Skin epidermis (tissue), 12 donors: Measurements from ENCODE around the gene SALL4.
A peak's percentile ranks its signal among the peaks of the same experiment; 100 is the strongest.
"Not testable (repeated sequence)": the region's sequence is repeated elsewhere in the genome, so short reads cannot be mapped to it uniquely, and the experiment has no call there.

Source experiments
- H3K27ac ChIP-seq, 21 experiments: fragments of 200-600 bp; sonication (generic) in 11 of 21; one replicate each; pipeline ENCODE4 v1.5.0; 2020; ENCODE audit warnings: mild to moderate bottlenecking in 3 of 21, inconsistent platforms in 2 of 21, moderate library complexity in 2 of 21
- H3K4me3 ChIP-seq, 7 experiments: fragments of 200-600 bp; sonication (generic) in 2 of 7; one replicate each; pipeline ENCODE4 v1.5.0; 2020; ENCODE audit warnings: inconsistent platforms in 2 of 7, mild to moderate bottlenecking in 2 of 7, moderate library complexity in 1 of 7

The SALL4 gene

DNA sequence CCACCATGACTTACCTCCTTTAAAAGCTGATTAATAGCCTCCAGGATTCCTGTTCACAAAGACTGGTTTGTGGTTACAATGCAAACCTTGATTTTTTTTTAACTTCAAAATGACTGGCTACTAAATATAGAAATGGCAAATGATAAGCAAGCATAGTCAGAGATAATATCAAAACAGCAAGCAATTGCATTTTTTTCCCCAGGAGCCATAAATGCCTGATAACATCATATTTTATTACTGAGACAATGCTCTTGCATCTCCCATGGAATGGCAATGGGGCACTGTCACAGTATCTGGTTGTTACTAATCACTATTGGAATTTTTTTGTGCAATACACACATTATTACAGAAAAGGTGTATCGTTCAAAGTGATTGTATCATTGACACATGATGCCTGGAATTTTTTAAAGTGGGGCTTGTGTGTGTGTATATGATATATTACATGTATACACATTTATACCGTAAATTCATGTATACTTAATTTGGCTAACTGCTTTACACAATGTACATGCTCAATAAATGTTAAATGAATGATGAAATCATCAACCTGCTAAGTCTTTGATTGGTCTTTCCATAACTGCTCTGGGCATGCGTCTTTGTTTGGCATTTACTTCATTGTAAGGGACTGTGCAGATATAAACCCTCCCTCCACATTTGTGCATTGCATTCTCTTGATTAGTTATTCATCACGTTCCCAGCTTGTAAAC, 980 bp upstream of the SALL4 start:
- no peak overlapping the region for H3K4me3 ChIP-seq

DNA sequence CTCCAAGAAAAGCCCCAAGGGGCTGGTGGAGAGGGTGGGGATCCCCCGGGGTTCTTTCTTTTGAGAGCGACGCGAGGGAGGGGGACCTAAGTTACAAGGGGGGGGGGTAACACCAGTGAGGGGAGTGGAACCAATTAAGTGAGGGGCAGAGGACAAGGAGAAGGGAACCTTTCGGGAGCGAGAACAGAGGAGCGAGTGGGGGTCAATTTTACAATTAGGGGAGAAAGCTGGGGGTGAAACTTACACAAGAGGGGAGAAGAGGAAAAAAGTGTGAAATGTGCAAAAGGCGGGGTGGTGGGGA, 548 bp downstream of the SALL4 start:
- H3K27ac ChIP-seq, result no peak overlapping the region

More for the DNA sequence above, 980 bp upstream of the SALL4 start:
- no peak overlapping the region for H3K27ac ChIP-seq

DNA sequence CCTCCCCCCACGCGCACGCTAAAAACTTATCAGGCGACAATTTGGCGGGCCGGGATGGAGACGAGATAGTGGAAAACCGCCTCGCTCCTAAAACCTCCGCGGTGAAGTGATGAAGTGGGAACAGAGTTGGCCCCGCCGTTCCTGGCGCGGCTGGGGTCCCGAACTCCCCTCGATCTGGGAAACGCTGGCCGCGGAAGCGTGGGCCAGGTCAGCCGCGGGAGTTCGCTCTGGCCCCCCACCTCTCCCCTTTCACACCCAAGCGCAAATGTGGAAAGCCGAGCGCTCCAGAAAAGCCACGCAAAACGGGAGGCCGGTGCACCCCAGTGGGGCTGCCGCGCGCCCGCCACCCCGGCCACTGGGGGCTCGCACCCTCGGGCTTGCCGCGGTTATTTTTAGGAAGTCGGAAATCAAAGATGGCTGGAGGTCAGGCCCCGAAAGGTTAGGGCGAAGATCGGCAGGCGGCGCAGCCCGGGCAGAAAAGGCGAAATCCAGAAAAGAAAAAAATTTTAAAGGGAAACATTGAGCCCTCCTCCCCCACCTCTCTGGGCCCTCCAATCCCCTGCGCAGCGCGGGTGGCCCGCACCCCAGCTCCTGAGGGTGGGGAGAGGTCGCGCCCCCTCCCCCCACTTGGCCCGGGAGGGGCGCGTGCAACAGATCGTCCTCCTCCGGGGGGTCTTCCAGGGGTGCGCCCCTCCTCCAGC, 1.0 kb downstream of the SALL4 start:
- Histone ChIP-seq H3K4me3 (peak overlapping the region; percentile 12 to 45 (median 37)), H3K27ac (no peak overlapping the region)

More for the DNA sequence above, 548 bp downstream of the SALL4 start:
- H3K4me3 ChIP-seq, result peak overlapping the region; percentile 12 to 45 (median 37)

DNA sequence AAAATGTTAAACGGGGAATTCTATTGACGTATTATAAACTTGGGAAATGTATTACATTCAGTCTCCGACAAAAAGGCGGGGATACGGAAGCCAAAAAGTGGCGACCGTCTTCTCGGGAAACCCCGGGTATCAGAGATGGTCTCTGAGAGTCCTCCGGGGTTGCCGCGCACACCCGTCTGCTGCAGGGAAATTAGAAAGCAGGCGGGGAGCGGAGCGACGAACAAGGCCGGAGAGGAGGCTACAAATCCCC, 1.5 kb downstream of the SALL4 start:
- peak overlapping the region; percentile 12 to 45 (median 37) for H3K4me3 ChIP-seq
- no peak overlapping the region for H3K27ac ChIP-seq

DNA sequence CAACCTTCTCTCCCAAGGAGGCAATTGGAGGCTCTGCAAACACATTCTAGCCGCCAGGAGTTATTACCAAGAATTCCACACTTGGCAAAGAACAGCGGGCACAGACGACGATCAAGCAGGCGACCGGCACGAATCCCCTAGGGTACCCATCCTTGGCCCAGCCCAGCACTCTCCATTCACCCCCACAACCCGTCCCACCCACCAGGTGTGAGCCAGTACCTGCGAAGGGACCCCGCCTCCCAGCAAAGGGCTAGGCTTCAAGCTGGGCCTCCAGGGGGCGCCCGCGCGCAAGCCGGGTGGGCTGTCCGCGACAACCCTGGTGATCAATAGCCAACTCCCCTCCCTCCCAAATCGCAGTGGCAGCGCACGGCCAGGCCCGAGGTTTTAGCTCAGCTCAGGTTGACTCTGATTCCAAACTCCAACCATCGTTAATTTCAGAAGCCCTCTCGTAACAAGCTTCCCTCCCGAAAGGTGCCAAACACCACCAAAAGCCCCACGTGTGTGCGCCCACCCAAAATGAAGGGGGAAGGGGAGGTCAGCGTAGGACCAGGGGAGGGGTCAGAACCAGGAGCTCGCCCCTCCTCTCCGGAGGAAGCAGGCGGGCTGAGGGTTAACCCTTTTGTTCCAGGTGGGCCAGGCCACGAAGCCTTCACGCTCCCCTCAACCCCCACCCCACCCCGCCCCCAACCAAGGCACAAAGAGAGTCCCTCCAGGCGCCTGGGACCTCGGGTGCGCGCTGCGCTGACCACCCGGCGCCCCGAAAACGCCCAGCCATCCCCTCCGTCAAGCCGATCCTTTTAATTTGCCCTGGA, 2.1 kb downstream of the SALL4 start:
- H3K4me3 ChIP-seq, result peak overlapping the region; percentile 12 to 45 (median 37)
- H3K27ac ChIP-seq, result peak overlapping the region in 1 of 21 experiments; percentile 30

DNA sequence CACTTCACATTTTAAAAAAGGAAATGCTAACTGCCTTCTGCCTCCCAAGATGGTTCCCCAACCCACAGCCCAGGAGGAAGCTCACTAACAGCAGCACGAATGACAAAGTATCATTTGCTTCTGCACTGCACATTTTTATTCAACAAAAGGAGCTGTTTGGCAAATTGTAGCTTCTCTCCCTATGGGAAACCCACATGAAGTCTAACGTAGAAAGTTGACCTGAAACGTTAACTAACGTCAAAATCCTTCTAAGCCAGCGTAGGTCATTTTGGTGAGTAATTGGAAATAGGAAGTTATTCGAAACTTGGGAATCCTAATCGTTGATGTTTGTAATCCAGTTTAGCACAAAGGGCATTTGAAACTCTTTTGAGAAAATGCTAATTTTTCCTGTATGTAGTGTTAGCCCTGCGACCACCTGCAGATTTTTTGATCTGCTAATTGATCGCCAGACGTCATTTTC, 2.9 kb downstream of the SALL4 start:
- no peak overlapping the region for H3K4me3 ChIP-seq
- H3K27ac ChIP-seq, result no peak overlapping the region

DNA sequence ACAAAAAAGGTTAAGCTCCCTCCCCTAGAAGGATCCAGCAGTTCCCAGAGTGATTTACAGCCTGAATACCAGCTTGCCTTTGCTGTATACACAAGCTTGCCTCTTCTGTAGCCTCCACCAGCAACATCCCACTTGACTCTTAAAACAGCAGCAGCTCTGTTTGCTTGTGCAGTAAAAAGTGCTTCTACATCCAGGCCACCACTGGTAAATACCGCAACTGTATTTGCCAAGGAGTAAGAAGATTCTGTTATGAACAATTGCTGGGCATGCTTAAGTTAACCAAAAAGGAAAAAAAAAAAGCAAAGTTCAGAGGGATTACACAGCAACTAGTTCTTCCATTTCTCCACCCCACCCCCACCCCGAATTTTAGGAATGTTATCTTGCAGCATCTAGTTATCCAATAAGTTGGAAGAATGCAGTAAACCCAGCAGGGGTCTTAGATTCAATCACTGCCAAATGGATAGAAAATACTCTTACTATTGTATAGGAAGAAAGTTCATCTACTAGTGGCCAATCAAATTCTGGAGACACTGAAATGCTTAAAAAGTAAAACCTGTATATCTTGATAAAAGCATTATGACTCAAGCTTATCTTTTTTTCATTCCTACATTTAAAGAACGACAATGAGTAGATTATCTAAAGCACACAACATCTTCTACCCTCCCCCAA, 4.8 kb downstream of the SALL4 start:
- Histone ChIP-seq H3K27ac (no peak overlapping the region), H3K4me3 (no peak overlapping the region)

DNA sequence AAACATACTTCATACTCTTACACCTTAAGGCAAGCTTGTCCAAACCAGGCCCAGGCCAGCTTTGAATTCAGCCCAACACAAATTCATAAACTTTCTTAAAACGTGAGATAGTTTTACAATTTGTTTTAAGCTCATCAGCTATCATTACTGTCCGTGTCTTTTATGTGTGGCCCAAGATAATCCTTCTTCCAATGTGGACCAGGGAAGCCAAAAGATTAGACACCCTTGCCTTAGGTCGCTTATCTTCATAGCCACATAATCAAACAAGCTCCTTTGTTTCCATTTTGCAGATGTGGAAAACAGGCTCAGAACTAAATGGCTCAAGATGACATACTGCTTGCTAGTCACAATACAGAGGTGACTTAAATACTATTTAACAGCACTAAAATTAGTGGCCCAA, 6.0 kb downstream of the SALL4 start:
- no peak overlapping the region for H3K4me3 ChIP-seq
- no peak overlapping the region for H3K27ac ChIP-seq

DNA sequence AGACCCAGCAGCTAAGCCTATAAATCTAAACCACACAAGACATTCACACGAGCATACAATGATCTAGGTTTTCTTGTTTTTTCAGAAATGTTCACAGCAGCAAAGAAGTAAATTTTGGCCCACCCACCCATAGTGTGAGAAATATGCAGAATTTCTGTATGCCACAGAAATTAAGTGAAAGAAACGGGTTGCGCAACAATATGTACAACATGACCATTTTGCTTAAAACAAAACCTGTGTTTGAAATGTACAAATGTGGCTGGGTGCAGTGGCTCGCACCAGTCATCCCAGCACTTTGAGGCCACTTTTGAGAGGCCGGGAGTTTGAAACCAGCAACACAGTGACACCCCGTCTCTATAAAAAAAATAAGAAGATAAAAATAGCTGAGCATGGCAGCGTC, 9.4 kb downstream of the SALL4 start:
- H3K27ac ChIP-seq, result no peak overlapping the region
- H3K4me3 ChIP-seq, result no peak overlapping the region

DNA sequence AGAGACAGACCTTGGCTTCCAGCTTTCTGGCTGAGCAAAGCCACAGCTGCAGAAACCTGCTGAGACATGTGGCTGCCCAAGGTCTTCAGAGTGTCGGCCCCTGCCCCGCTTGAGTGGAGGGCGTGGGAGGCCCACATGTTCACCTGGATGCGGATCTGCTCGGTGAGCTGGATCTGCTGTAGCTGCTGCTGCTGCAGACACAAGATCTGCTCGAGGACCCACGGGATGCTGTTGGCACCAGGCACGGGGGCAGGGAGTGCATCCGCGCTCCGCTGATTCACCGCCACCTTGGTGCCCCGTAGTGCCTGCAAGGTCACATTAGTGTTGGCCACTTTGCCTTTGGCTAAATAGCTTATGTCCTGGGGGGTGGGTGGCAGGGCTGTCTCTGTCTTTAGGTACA, 10.7 kb downstream of the SALL4 start:
- Histone ChIP-seq H3K4me3 (no peak overlapping the region), H3K27ac (no peak overlapping the region)

DNA sequence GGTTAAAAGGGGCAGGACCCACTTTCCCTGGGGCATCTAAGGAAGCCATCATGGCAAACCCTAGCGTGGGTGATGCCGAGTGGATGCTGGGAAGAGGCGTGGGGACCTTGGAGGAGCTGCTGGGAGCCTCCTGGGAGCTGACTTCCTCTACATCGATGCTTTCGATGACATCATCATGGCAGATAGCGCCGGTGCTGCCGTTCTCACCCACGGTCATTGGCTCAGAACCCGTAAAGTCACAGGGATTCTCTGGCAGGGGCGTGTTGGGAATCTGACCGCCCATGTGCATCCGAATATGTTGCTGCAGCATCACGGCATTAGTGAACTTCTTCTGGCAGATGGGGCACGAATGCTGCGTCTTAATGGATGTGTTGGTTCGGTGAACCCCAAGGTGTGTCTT, 12.1 kb downstream of the SALL4 start:
- no peak overlapping the region for H3K27ac ChIP-seq

DNA sequence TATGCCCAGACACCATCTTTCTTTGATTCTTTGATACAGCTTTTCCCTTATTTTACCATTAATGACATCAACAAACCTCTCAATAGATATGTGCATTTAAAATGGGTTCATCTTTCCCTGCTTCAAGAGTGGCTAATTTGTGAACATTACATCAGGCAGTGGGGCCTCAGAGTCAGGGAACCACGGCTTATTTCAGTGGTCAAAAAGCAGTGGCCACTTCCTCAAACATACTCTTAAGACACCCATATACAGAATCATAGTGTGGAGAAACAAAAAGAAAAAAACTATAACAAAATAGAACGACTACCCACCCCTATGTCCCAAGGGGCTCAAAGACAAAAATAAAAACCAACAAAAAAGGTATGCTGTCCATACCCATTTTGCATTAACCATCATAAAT, 12.9 kb downstream of the SALL4 start:
- Histone ChIP-seq H3K27ac (no peak overlapping the region), H3K4me3 (no peak overlapping the region)

More for the DNA sequence above, 12.1 kb downstream of the SALL4 start:
- no peak overlapping the region for H3K4me3 ChIP-seq

DNA sequence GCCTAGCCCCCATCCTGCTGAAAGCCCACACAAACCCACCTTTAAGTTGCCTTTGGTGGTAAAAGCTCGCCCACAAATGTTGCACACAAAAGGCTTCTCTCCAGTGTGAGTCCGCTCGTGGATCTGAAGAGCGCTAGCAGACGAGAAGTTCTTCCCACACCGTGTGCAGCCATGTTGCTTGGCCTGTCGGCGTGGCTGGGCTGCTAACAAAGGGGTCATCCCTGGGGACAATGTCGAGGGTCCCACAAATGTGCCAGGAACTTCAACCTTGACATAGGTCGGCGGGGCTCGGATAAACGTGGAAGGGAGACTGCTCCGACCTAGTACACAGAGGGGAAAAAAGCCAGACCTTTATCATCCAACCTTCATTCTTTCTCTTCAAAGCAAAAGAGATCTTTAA, 13.5 kb downstream of the SALL4 start:
- Histone ChIP-seq H3K27ac (no peak overlapping the region), H3K4me3 (no peak overlapping the region)

DNA sequence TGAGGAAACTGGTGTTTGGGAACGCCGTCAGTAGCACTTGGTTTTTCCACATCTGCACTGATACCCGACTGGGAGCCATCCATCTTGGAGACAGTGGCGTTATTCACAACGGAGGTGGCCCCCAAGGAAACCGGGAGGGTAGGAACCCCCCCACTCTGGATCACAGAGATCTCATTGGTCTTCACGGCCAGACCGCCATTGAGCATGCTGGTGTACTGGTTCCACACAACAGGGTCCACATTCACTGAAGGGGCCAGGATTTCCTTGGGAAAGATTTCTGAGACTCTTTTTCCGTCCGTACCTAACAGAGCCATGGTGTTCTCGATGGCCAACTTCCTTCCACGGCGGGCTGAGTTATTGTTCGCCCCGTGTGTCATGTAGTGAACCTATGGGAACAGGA, 18.0 kb downstream of the SALL4 start:
- Histone ChIP-seq H3K27ac (no peak overlapping the region), H3K4me3 (no peak overlapping the region)

DNA sequence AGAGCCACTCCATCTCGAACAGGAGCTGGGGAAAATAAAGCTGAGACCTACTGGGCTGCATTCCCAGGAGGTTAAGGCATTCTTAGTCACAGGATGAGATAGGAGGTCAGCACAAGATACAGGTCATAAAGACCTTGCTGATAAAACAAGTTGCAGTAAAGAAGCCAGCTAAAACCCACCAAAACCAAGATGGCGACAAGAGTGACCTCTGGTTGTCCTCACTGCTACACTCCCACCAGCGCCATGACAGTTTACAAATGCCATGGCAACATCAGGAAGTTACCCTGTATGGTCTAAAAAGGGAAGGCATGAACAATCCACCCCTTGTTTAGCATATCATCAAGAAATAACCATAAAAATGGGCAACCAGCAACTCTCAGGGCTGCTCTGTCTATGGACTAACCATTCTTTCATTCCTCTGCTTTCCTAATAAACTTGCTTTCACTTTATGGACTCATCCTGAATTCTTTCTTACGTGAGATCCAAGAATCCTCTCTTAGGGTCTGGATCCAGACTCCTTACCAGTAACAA, 24.0 kb downstream of the SALL4 start:
- not testable (repeated sequence) for H3K27ac ChIP-seq, H3K4me3 ChIP-seq

DNA sequence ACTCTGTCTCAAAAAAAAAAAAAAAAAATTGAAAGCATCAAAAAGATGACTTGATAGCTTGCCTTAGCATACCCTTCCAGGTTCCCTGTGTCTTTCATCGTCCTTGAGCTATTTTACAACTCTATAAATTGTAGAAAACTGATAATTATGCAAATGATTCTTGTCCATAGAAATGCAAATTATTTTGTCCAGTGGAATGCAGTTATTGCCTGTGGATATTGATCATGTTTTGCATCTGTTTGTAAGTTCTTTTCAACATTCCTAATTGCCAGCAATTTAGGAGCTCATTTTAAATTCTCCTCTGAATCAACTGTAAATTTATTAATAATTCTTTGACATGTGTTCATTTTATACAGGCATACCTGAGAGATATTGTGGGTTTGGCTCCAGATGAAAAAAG, 27.1 kb downstream of the SALL4 start:
- Histone ChIP-seq H3K4me3 (no peak overlapping the region), H3K27ac (no peak overlapping the region)

DNA sequence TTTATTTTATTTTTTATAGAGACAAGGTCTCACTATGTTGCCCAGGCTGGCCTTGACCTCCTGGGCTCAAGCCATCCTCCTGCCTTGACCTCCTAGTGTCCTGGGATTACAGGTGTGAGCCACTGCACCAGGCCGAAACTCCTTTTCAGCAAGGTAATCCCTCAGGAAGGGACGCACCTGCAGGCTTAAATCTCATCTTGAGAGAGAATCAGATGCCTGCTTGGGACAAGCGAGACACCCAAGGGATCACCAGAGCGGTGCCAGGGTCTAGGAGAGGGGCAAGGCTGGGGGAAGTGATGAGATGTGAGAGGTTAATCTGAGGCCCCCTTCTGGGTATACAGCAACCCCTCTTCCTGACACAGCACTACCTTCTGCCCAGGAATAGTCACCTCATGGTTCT, 30.1 kb downstream of the SALL4 start:
- no peak overlapping the region for H3K4me3 ChIP-seq

DNA sequence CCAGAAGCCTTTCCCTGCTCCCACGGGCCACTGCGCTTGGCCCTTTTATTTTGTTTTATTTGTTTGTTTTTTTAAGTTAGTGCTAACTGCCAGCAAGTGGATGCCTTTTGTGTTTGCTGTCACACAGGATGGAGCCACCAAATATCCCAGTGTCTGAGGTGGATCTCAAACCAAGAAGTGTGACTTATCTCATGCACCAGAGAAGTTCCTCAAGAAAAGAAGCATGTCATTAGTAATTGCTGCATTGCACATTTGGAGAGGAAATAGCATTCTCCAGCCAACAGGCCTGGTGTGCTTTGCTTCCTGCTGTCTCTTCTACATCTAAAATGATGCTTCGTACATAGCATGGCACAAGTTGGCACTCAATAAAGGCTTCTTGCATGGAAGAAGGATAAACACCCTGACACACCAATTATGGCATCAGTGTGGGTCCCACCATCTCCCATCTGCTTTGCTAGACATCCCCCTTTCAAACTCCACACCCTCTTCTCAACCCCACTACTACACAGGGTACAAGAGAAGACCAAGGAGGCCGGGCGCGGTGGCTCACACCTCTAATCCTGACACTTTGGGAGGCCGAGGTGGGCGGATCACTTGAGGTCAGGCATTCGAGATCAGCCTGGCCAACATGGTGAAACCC, 32.2 kb downstream of the SALL4 start:
- H3K4me3 ChIP-seq, result no peak overlapping the region
- H3K27ac ChIP-seq, result no peak overlapping the region

More for the DNA sequence above, 30.1 kb downstream of the SALL4 start:
- H3K27ac ChIP-seq, result no peak overlapping the region

DNA sequence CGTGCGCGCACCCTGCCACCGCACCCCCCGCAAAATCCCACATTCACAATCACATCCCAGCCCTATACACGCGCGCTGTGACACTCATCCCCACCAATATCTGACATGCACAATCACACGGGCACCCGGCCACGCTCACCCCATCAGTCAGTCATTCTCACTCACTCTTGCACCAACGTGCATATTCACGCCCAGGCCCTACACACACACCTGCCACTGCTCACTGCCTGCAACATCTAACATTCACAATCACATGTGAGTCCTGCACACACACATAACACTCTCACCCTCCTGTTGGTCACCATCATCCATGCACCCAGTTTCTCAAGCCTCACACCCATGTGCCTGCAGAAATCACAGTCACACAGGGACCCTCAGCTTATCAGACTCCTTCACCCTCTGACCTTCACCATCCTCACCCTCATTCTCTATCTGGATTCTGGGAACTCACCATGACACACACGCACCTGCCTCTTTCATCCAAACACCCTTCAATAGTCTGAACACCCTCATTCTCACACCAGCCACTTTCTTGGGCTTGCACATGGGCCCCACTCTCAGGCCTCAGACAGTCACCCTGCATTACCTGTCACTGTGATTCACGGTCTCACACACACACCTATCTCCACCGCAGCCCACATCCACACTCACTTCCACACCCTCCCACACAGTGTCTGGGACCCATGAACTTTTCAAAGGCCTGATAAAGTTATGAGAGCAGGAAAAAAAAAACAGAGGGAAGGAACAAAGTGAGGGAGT, 33.4 kb downstream of the SALL4 start:
- Histone ChIP-seq H3K27ac (no peak overlapping the region), H3K4me3 (no peak overlapping the region)
